PFSK-1 (cell line): ENCODE data around the gene NEB.

Experiments used
- FOXP2 ChIP-seq: optimal IDR thresholded peaks from 2 replicates; pipeline ENCODE3; 2011; ENCODE audit warnings: borderline replicate concordance, control low read depth, inconsistent platforms; ENCODE audit not compliant: insufficient read depth; ENCODE audit errors: extremely low read length, extremely low read depth
- POLR2AphosphoS5 ChIP-seq: IDR thresholded peaks from 2 replicates; pipeline ENCODE4 v1.6.1; 2012; ENCODE audit warnings: low read depth, mild to moderate bottlenecking, control low read depth, low read length, moderate library complexity
- SIN3A ChIP-seq: IDR thresholded peaks from 2 replicates; pipeline ENCODE4 v1.6.1; 2012; ENCODE audit warnings: mild to moderate bottlenecking, low read length, moderate library complexity, borderline replicate concordance; ENCODE audit not compliant: insufficient read depth
- TAF1 ChIP-seq: IDR thresholded peaks from 2 replicates; pipeline ENCODE4 v1.6.1; 2012; ENCODE audit warnings: low read length, control low read depth, borderline replicate concordance; ENCODE audit not compliant: insufficient read depth
- TF ChIP-seq, protein P1 (sequence below), 2 experiments: IDR thresholded peaks; 2 replicates each; pipeline versions ENCODE4 v1.6.1 to v1.8.0; 2011 to 2012; ENCODE audit warnings: low read depth in 2 of 2, low read length in 2 of 2, control low read depth in 1 of 2, inconsistent platforms in 1 of 2, mild to moderate bottlenecking in 1 of 2, moderate library complexity in 1 of 2; ENCODE audit not compliant: insufficient read depth in 1 of 2

The NEB gene

DNA sequence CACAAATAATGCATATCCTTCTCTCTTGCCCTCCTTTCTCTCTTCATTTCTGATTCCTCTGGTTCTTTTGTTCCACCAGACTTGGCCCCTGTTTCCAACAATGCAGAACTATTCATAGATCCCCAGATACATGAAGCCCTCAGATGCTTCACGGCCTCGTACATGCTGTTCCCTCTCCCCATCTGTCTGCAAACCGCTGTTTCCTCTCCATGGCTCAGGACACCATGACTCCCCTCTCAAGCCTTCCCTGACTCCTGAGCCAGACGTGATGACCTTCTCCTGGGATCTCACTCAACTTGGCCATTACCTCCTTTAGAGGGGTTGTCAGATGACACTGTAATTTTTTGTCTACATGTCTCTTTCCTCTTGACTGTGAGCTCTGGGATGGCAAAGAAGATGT lies 15.5 kb downstream of the NEB start:
- TF ChIP-seq POLR2AphosphoS5, result no peak
- no peak for TF ChIP-seq TAF1
- no peak for TF ChIP-seq SIN3A
- TF ChIP-seq FOXP2, result no peak
- TF ChIP-seq, protein P1, sequence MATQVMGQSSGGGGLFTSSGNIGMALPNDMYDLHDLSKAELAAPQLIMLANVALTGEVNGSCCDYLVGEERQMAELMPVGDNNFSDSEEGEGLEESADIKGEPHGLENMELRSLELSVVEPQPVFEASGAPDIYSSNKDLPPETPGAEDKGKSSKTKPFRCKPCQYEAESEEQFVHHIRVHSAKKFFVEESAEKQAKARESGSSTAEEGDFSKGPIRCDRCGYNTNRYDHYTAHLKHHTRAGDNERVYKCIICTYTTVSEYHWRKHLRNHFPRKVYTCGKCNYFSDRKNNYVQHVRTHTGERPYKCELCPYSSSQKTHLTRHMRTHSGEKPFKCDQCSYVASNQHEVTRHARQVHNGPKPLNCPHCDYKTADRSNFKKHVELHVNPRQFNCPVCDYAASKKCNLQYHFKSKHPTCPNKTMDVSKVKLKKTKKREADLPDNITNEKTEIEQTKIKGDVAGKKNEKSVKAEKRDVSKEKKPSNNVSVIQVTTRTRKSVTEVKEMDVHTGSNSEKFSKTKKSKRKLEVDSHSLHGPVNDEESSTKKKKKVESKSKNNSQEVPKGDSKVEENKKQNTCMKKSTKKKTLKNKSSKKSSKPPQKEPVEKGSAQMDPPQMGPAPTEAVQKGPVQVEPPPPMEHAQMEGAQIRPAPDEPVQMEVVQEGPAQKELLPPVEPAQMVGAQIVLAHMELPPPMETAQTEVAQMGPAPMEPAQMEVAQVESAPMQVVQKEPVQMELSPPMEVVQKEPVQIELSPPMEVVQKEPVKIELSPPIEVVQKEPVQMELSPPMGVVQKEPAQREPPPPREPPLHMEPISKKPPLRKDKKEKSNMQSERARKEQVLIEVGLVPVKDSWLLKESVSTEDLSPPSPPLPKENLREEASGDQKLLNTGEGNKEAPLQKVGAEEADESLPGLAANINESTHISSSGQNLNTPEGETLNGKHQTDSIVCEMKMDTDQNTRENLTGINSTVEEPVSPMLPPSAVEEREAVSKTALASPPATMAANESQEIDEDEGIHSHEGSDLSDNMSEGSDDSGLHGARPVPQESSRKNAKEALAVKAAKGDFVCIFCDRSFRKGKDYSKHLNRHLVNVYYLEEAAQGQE (IDR thresholded peaks at IDR 0.05; ENCODE audit: insufficient read depth in 1 of 2, low read depth in 2 of 2, low read length in 2 of 2), result no peak

DNA sequence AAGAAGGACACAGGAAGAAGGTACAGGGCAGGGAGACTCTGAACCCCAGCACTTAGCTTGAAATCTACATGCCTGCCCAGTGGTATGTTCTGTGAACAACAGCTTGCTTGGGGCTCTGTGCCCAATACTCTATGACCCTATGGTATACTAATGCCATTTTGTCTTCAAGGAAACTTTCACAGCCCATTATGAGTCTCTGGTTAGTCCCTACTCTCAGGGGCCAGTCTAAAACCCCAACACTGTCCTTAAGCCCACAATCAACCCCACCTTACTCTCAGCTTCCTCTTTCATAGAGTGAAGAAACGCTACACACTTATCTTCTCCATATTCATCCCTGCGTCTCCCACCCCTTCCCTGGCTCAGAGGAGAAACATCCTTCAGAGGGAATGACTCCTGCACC lies 16.0 kb downstream of the NEB start:
- no peak for TF ChIP-seq FOXP2
- TF ChIP-seq TAF1, result no peak

DNA sequence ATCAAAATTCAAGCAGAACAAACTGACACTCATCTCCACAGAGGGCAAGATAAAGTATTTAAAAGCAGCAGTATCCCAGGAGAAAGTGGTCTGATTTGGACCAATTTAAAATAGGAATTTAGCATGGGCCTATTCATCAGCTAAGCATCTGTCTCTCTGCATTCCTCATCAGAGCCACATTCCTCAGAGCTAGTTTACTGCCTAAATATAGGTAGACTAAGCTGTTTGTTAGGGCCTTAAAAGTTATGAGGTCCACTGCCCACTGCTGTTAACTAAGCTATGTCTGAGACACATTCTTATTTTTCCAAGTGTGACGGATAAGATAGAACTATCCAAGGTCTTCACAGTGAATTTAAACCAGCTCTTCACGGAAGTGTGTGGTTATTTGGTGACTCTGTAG lies 17.6 kb downstream of the NEB start:
- TF ChIP-seq POLR2AphosphoS5 (no peak), TAF1 (no peak), FOXP2 (no peak), SIN3A (no peak)
- TF ChIP-seq, protein P1 (IDR thresholded peaks at IDR 0.05; ENCODE audit: insufficient read depth in 1 of 2, low read depth in 2 of 2, low read length in 2 of 2), result no peak

DNA sequence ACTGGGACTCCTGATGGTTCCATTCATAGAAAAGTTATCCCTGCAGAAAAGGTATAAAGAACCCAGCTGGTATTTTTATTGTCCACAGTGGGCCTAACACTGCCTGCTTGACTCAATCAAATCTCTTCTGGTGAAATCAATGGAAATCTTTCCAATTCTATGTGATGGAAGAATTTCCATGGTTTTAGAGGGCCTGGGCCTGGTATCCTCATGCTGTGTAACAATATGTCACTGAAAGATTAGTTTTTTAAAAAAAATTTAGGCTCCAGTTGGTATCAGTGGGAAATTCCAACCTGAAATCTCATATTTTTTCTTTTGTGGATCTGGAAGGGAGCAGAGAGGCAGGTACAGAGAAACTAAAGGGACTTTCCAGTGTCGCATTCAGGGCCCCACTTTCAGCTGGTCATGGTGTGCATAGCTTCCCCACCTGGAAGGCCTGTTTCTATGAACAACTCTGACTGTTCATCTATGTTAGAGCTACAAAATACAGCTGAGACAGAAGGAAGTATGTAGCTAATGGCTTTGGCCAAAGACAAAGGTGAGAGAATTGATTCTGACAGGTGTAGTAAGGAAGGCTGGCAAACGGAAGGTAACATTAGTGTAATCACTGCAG lies 20.9 kb downstream of the NEB start:
- TF ChIP-seq FOXP2 (no peak), SIN3A (no peak), POLR2AphosphoS5 (no peak), TAF1 (no peak)
- TF ChIP-seq, protein P1 (IDR thresholded peaks at IDR 0.05; ENCODE audit: insufficient read depth in 1 of 2, low read depth in 2 of 2, low read length in 2 of 2), result no peak

DNA sequence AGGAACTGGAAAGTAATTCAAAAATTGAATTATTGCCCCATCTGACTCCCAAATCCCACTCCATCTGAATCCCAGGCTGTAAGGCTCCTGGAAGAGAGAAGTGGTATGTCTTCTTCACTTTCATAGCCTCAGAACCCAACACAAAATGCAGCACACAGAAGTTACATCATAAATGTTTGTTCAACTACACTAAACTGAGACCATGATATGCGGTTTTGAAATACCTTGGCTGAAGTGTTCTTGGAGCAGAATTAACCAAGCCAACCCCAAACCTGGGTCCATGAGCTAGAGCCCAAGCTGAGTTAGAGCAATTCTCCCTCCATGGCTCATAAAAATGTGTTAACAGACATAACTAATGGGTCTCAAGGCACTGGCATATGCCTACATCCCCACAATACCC lies 23.3 kb downstream of the NEB start:
- TF ChIP-seq POLR2AphosphoS5, result no peak
- no peak for TF ChIP-seq TAF1
- no peak for TF ChIP-seq SIN3A
- TF ChIP-seq, protein P1 (IDR thresholded peaks at IDR 0.05; ENCODE audit: insufficient read depth in 1 of 2, low read depth in 2 of 2, low read length in 2 of 2), result no peak
